Hepatocyte (in vitro differentiated cells): ENCODE data around the gene PACRG. TPM values are rescaled to one million over a fixed set of nuclear protein-coding genes. Genes with fewer than 3 reads are reported as not detected.

Experiments used
- DNase-seq: peaks from one replicate; pipeline ENCODE4 v3.0.0-alpha.2; 2016; ENCODE audit warnings: low spot score
- H2AFZ ChIP-seq: fragments of 200-600 bp; sonication (generic); 2 replicates; pipeline ENCODE4 v1.6.0; 2016; ENCODE audit warnings: antibody characterized with exemption, mild to moderate bottlenecking
- H3K27ac ChIP-seq: fragments of 200-600 bp; sonication (generic); 2 replicates; pipeline ENCODE4 v1.5.1; 2016; ENCODE audit warnings: mild to moderate bottlenecking
- H3K27me3 ChIP-seq: fragments of 200-600 bp; sonication (generic); 2 replicates; pipeline ENCODE4 v1.6.1; 2016
- H3K36me3 ChIP-seq: fragments of 200-600 bp; sonication (generic); replicated peaks from 2 replicates; pipeline ENCODE4 v1.5.1; 2016; ENCODE audit warnings: low read depth; ENCODE audit not compliant: insufficient read depth
- H3K4me1 ChIP-seq: fragments of 200-600 bp; sonication (generic); 2 replicates; pipeline ENCODE4 v1.5.1; 2016; ENCODE audit warnings: mild to moderate bottlenecking, moderate library complexity; ENCODE audit not compliant: insufficient read depth
- H3K4me2 ChIP-seq: fragments of 200-600 bp; sonication (generic); 2 replicates; pipeline ENCODE4 v1.6.0; 2016
- H3K4me3 ChIP-seq: fragments of 200-600 bp; sonication (generic); 2 replicates; pipeline ENCODE4 v1.5.1; 2016; ENCODE audit warnings: mild to moderate bottlenecking
- H3K79me2 ChIP-seq: fragments of 200-600 bp; sonication (generic); 2 replicates; pipeline ENCODE4 v1.6.0; 2017; ENCODE audit warnings: mild to moderate bottlenecking
- H3K9me2 ChIP-seq: fragments of 200-600 bp; sonication (generic); replicated peaks from 2 replicates; pipeline ENCODE4 v1.6.0; 2017; ENCODE audit warnings: mild to moderate bottlenecking; ENCODE audit not compliant: insufficient read depth
- H3K9me3 ChIP-seq: fragments of 200-600 bp; sonication (generic); 2 replicates; pipeline ENCODE4 v1.5.1; 2016; ENCODE audit warnings: low read depth, mild to moderate bottlenecking
- H4K20me1 ChIP-seq: fragments of 200-600 bp; sonication (generic); 2 replicates; pipeline ENCODE4 v1.6.0; 2016; ENCODE audit warnings: mild to moderate bottlenecking; ENCODE audit not compliant: insufficient read depth, poor library complexity, severe bottlenecking
- EZH2 ChIP-seq: fragments of 200-600 bp; sonication (generic); IDR thresholded peaks from 2 replicates; pipeline ENCODE4 v1.6.1; 2016; ENCODE audit warnings: antibody characterized with exemption, mild to moderate bottlenecking, borderline replicate concordance
- EZH2phosphoT487 ChIP-seq: fragments of 200-600 bp; sonication (generic); IDR thresholded peaks from one replicate; pipeline ENCODE4 v1.6.1; 2018; ENCODE audit warnings: antibody characterized with exemption, mild to moderate bottlenecking, low read depth, moderate library complexity; ENCODE audit not compliant: unreplicated experiment, severe bottlenecking
- WGBS: methylation state at CpG from one replicate; pipeline ENCODE4 v1.1.6; 2016; ENCODE audit warnings: low lambda C conversion rate; ENCODE audit errors: missing lambda C conversion rate; 5-methylcytosine and 5-hydroxymethylcytosine counted together
- polyA plus RNA-seq: library from polyadenylated mRNA; unstranded; fragments of >200 nt; fragmentation: Nextera tagmentation; extraction: Ambion mirVana; gene quantifications from 2 replicates; pipeline ENCODE4 v1.2.1, GENCODE V29; 2016
- total RNA-seq: library from RNA; depleted of rRNA; stranded (reverse); fragments of >200 nt; gene quantifications from 2 replicates; pipeline ENCODE4 v1.2.3, GENCODE V29; 2014
- TF ChIP-seq, protein P1 (sequence below): fragments of 200-600 bp; sonication (generic); IDR thresholded peaks from 2 replicates; pipeline ENCODE4 v1.5.1; 2016; ENCODE audit warnings: antibody characterized with exemption, mild to moderate bottlenecking; ENCODE audit not compliant: poor library complexity

PACRG gene
- total and polyA plus RNA-seq, 2 experiments from 2014 or later: 0.91 to 2.6 TPM

DNA sequence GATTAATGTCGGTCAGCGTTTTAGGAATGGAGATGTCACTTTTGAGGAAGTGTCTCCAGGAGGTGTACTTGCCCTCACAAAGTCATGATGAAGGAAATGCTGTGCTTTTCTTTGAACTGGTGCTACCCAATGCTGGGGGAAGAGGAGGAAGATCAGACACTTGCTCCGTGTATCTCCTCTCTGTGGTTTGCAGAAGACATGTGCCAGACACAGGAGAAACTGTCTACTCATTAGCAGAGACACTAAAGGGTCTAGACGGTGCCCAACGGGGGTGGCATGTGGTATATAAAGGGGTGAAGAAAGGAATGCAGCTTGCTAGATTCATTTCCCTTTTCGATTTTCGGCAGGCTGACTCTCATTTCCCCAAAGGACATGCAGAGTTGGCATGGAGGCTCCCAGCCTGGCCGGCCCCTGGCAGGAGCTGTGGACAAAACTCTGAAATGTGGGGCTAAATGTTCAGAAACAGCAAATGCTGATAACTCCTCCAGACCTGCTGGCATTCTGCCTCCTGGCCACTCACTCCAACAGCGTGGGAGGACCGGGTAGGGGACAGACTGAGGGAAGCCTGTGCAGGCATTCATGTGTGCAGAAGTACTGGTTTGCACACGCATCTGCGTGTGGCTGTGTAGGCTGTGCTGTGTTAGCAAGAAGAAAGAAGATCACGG, 627.1 kb downstream of the PACRG start:
- no peak overlapping the region for H2AFZ ChIP-seq
- WGBS: 78% methylated on average over 13 of the region's 13 CpGs
- H3K4me2 ChIP-seq: no peak overlapping the region
- H3K27me3 ChIP-seq: no peaks in the 10 kb centered on the region
- no peak for TF ChIP-seq EZH2phosphoT487
- TF ChIP-seq EZH2: no peak
- TF ChIP-seq, protein P1, sequence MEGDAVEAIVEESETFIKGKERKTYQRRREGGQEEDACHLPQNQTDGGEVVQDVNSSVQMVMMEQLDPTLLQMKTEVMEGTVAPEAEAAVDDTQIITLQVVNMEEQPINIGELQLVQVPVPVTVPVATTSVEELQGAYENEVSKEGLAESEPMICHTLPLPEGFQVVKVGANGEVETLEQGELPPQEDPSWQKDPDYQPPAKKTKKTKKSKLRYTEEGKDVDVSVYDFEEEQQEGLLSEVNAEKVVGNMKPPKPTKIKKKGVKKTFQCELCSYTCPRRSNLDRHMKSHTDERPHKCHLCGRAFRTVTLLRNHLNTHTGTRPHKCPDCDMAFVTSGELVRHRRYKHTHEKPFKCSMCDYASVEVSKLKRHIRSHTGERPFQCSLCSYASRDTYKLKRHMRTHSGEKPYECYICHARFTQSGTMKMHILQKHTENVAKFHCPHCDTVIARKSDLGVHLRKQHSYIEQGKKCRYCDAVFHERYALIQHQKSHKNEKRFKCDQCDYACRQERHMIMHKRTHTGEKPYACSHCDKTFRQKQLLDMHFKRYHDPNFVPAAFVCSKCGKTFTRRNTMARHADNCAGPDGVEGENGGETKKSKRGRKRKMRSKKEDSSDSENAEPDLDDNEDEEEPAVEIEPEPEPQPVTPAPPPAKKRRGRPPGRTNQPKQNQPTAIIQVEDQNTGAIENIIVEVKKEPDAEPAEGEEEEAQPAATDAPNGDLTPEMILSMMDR: no peak
- H3K4me1 ChIP-seq: no peaks in the 10 kb centered on the region
- no peaks in the 10 kb centered on the region for H3K79me2 ChIP-seq
- H3K36me3 ChIP-seq: no peaks in the 10 kb centered on the region
- no peaks in the 10 kb centered on the region for H3K9me2 ChIP-seq
- H3K27ac ChIP-seq: no peak overlapping the region
- H4K20me1 ChIP-seq: no peaks in the 10 kb centered on the region
- H3K4me3 ChIP-seq: no peak overlapping the region
- no peak for DNase-seq
- no peaks in the 10 kb centered on the region for H3K9me3 ChIP-seq

DNA sequence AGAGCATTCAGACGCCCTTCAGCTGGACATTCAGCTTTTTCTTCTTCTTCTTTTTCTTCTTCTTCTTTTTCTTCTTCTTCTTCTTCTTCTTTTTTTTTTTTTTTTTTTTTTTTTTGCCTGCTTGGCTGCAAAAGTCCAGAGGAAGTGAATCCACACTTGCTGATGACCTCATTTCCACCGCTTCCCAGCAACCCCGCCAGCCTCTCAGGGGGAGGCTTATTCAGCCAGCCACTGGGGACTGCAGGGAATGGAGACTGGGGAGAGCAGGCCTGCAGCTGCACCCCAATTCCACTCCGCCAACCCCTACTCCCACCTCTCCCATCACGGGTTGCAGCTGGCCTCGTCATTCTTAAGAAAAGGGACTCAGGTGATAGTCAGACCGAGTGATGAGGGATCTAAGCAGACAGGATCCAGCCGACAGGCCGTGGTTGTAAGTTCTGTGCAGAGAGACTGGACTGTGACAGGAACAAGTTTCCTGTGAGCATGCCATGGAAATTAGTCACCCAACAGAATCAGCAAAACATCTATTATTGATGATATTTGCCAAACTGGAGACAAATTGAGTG, 627.7 kb downstream of the PACRG start:
- H3K4me1 ChIP-seq: no peaks in the 10 kb centered on the region
- no peak overlapping the region for H2AFZ ChIP-seq
- no peak overlapping the region for H3K4me3 ChIP-seq
- no peak overlapping the region for H3K4me2 ChIP-seq
- H3K79me2 ChIP-seq: no peaks in the 10 kb centered on the region
- no peaks in the 10 kb centered on the region for H3K36me3 ChIP-seq
- H4K20me1 ChIP-seq: no peaks in the 10 kb centered on the region
- no peaks in the 10 kb centered on the region for H3K27me3 ChIP-seq
- H3K27ac ChIP-seq: no peak overlapping the region
- H3K9me2 ChIP-seq: no peaks in the 10 kb centered on the region
- no peak for DNase-seq
- H3K9me3 ChIP-seq: no peaks in the 10 kb centered on the region
- TF ChIP-seq, protein P1: no peak
- TF ChIP-seq EZH2 (no peak), EZH2phosphoT487 (no peak)
- 76% methylated on average over 9 of the region's 9 CpGs for WGBS

DNA sequence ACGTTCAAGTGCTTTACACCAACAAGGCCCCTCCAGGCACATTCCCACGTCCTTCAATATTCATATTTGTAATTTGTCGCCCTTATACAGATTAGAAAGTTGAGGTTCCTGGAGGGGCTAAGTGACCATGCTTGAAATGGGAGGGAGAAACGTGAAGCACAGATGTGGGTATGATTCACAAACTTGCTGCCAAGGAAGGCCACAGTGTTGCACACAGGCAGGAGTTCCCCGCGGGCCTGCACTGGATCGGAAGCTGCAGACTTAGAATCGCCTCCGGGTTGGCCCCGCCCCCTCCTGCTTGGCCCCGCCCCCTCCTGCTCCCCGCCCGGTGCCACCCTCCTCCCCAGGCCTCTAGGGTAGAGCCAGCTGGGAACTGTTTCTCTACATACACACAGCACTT, 628.5 kb downstream of the PACRG start:
- Histone ChIP-seq H3K79me2 (no peaks in the 10 kb centered on the region), H3K4me3 (no peak overlapping the region), H3K9me3 (no peaks in the 10 kb centered on the region), H2AFZ (no peak overlapping the region), H3K4me1 (no peaks in the 10 kb centered on the region), H4K20me1 (no peaks in the 10 kb centered on the region), H3K36me3 (no peaks in the 10 kb centered on the region), H3K9me2 (no peaks in the 10 kb centered on the region), H3K27me3 (no peaks in the 10 kb centered on the region), H3K4me2 (no peak overlapping the region), H3K27ac (no peak overlapping the region)
- TF ChIP-seq, protein P1: no peak
- no peak for TF ChIP-seq EZH2phosphoT487
- TF ChIP-seq EZH2: no peak
- DNase-seq: no peak
- 77% methylated on average over 8 of the region's 13 CpGs for WGBS
